HG03442 (cell line): ENCODE results near the gene SFRP2.

Experiments used
- ATAC-seq: cut with Tn5 transposase; IDR thresholded peaks from one replicate; pipeline ENCODE4 v1.9.1; 2021; ENCODE audit warnings: mild to moderate bottlenecking, moderate library complexity; ENCODE audit not compliant: unreplicated experiment

SFRP2 gene

DNA sequence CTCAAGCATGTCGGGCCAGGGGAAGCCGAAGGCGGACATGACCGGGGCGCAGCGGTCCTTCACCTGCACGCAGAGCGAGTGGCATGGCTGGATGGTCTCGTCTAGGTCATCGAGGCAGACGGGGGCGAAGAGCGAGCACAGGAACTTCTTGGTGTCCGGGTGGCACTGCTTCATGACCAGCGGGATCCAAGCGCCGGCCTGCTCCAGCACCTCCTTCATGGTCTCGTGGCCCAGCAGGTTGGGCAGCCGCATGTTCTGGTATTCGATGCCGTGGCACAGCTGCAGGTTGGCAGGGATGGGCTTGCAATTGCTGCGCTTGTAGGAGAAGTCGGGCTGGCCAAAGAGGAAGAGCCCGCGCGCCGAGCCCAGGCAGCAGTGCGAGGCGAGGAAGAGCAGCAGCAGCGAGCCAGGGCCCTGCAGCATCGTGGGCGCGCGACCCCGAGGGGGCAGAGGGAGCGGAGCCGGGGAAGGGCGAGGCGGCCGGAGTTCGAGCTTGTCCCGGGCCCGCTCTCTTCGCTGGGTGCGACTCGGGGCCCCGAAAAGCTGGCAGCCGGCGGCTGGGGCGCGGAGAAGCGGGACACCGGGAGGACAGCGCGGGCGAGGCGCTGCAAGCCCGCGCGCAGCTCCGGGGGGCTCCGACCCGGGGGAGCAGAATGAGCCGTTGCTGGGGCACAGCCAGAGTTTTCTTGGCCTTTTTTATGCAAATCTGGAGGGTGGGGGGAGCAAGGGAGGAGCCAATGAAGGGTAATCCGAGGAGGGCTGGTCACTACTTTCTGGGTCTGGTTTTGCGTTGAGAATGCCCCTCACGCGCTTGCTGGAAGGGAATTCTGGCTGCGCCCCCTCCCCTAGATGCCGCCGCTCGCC is at the start of gene SFRP2:
SFRP2 (minus strand) TSS at position 671 of the 864 bp plus-strand sequence; CDS start at position 423, 248 bp downstream.
- ATAC-seq: no peak

DNA sequence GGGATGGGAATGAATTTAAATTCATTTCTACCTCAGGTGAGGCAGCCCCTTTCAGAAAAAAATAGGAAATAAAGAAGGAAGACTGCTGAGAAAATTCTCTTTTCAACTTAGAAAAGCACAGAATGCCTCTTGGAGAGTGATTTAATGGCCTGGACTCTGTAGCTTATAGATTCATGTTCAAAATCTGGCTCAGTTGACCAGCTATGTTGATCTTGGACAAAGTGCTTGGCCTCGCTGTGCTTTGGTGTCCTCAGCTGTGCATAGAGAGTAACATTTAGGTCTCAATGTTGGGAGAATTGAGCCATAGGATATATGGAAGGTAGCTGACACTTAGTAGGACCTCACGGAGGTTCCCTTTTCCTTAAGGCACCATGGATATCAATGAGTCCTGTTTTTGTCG is 49.7 kb upstream of the SFRP2 start:
- ATAC-seq: no peak

GRCh38 chr4:153834901-153835300 is 46.0 kb upstream of the SFRP2 start:
- ATAC-seq: no peak

DNA sequence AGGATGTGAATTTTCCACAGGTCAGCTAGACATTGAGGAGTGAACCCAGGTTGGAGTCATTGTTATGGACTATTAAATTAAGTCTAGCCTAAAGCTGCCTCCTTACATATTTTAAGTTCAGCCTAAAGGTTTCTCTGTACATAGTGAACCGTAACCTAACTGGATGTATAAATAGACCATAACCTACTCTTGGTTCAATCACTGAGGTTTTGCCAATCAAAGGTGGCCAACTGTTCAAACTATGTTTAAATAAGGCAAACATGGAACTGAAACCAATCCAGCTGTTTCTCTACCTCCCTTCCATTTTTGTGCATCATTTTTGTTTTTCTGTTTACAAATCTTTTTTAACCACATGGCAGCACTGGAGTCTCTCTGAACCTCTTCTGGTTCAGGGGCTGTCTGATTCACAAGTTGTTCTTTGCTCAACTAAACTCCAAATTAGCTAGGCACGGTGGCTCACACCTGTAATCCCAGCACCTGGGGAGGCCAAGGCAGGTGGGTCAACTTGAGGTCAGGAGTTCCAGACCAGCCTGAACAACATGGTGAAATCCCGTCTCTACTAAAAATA is 43.9 kb upstream of the SFRP2 start:
- ATAC-seq: no peak

DNA sequence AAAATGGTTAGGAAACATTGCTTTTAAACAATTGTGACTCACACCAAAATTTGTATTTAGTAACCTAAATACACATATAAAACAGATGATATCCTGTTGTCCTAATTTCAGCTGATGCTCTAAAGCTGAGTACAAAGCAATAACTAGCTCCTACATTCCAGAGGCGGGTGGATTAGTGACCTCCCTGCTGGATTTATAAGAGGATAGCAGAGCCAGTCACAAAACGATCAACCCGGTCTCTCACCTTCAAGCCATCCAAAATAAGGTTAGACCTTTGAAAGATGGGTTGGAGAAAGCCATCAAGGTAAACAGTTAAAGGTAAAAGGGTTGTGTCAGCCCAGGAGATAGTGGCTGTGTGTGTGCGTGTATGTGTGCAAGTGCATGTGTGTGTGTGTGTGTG is 43.2 kb upstream of the SFRP2 start:
- ATAC-seq: no peak

DNA sequence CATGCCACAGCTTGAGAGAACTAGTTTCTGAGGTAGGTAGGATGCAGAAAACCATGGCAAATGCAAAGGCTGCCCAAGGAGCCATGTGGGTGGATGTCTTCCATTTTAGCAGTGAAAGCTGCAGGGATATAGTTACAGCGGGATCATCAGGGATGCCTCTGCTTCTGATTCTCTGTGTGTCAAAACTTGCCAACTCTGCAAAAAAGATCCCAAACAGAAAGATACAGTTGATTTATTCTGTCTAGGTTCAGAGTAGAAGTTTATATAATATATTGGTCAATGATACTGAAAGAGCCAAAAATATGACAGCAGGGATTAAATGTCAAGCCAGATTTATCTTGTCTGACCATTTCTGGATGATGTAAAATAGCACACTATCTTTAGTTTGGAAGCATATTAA is 42.4 kb upstream of the SFRP2 start:
- ATAC-seq: no peak

DNA sequence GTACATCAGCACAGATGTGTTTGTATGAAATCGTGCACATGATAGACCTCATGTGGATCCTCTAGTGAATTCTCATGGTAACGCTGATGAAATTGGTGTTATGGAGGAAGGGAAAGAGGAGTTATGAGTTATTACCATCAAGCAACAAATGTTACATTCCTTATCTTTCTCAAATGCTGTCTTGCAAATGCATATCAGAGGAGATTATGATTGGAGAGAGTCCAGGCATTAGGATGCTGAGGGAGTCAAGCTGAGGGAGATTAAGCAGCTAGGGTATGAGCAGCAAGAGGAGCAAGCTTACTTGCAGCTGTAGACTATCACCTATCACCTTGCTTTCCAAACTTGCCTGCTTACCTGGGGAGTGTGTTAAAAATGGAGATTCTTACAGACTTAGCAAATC is 36.8 kb upstream of the SFRP2 start:
- no peak for ATAC-seq

DNA sequence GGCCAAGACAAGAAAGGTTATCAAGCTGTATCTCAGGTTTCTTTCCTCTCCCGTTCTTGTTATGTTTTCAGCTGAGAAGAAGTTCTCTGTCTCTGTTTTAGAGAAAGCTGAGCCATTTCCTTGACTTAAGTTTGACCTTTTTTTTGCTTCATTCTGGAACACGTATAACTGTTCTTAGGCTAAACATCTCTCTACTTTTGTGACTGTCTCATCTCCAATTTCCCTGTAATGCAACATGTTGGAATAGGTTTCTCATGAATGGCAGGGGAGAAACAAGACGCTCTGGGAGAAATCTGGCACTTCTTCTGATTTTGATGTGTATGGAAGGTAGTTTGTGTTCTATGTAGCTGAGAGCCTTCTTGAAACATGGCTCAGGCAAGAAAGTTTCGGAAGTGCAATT is 36.2 kb upstream of the SFRP2 start:
- ATAC-seq: no peak

GRCh38 chr4:153824501-153824900 is 35.6 kb upstream of the SFRP2 start:
- ATAC-seq: no peak

- no peak for ATAC-seq
Observed at GRCh38 chr4:153823483-153823882, 34.6 kb upstream of the SFRP2 start.

DNA sequence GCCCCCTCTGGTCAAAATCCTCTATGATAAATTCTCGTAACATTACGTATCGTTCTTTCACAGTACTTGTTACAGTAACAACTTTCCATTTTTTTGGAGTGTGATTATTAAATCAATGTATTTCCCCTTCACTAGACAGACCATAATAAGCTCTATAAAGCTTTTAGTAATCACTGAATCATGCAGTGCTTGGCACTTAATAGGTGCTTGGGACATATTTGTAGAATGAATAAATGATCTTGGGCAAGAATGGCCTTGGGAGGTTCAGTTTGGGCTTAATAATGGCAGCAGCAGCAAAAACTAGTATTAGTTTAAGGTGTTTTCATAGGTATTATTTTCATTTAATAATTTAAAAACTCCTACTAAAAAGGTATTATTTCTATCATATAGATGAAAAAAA is 33.4 kb upstream of the SFRP2 start:
- no peak for ATAC-seq

GRCh38 chr4:153817466-153817865 is 28.6 kb upstream of the SFRP2 start:
- no peak for ATAC-seq

- no peak for ATAC-seq
Observed at GRCh38 chr4:153816542-153816941, 27.7 kb upstream of the SFRP2 start.

DNA sequence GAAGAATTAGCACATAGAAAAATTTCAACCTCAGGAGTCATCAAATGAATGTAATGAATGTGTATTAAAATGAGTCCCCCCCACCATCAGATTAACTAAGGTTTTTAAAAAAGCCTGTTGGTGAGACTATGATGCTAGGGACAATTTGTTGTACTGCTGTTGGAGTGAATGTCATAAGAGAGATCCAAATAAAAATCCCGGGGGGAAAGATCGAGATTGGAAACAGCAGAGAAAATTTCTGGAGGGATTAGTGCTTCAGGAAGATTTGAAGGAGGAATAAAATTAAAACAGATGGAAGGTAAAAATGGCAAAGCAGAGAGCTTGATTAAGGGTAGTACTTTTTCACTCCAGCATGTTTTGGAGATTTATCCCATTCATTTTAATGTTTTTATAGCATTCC is 25.9 kb upstream of the SFRP2 start:
- no peak for ATAC-seq

- ATAC-seq: no peak
Observed at GRCh38 chr4:153809916-153810810, 21.3 kb upstream of the SFRP2 start.

DNA sequence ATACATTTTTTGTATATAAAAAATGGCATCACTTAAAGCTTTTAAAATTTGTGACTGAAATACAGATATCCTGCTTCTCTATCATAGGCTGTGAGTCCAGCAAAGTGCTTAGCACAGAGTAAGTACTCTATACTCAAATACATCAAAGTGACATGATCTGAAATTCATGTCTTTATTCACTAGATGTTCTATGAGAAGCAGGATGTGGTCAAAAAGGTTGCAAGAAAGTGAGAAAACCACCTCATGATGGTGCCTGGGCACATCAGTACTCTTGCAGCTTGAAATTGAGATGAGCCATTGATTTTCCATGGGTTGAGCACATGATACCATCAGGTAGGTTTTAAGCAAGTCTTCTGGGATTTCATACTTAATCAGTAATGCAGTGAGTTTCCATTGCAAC is 20.4 kb upstream of the SFRP2 start:
- ATAC-seq: peak; percentile 67

GRCh38 chr4:153808175-153808574 is 19.3 kb upstream of the SFRP2 start:
- no peak for ATAC-seq

GRCh38 chr4:153806073-153806472 is 17.2 kb upstream of the SFRP2 start:
- ATAC-seq: no peak

- no peak for ATAC-seq
Observed at GRCh38 chr4:153804722-153805121, 15.8 kb upstream of the SFRP2 start.

DNA sequence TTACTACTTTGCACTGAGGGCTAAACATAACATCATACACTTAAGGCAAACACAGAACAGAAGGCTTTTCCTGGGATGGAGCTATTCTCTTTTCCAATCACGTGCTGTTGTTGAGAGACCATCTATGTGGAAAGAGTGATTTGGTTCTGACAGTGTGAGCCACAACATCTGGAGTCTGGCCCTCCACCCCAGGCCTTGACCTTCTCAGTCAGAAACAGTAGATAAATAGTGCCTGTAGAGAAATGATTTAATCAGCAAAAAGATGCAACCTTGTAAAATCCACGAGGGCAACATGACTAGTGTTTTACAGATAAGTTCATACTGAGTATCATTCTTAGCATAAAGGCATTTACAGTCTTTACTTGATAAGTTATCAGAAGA is 10.8 kb upstream of the SFRP2 start:
- no peak for ATAC-seq

GRCh38 chr4:153798901-153799693 is 10.2 kb upstream of the SFRP2 start:
- ATAC-seq: no peak
